ENCODE data around the gene AMOTL2.

DNA sequence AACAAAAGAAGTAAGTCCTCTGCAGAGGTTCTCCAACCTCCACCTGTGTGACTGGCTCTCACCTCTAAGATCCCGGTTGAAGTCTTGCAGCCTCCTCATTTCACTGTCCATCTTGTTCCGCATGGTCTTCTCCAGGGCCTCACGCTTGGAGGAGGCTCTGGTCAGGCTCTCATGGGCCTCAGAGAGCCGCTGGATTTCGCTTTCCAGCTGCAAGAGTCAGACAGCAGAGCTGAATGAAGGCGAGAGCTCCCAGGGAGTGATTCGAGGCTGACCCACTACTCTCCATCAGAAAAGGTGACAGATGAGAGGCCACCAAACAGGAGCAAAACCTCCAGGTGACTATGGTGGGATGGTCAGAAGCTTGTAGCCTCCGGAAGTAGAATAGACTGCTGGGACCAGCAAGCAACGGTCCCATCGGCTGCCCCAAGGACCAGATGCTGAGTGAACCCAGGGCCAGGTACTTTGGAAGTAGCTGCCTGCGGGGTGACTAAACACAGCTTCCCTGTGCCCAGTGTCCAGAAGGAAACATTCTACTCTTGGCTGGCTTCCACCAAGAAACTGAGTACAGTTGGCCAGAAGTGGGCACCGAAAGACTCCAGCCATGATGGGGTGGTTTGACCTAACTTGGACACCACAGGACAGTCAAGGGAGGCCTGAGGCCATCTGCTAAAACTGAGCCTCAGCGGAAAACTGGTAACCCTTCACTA, 7.9 kb downstream of the AMOTL2 start:
- TF ChIP-seq, protein P1, sequence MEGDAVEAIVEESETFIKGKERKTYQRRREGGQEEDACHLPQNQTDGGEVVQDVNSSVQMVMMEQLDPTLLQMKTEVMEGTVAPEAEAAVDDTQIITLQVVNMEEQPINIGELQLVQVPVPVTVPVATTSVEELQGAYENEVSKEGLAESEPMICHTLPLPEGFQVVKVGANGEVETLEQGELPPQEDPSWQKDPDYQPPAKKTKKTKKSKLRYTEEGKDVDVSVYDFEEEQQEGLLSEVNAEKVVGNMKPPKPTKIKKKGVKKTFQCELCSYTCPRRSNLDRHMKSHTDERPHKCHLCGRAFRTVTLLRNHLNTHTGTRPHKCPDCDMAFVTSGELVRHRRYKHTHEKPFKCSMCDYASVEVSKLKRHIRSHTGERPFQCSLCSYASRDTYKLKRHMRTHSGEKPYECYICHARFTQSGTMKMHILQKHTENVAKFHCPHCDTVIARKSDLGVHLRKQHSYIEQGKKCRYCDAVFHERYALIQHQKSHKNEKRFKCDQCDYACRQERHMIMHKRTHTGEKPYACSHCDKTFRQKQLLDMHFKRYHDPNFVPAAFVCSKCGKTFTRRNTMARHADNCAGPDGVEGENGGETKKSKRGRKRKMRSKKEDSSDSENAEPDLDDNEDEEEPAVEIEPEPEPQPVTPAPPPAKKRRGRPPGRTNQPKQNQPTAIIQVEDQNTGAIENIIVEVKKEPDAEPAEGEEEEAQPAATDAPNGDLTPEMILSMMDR (IDR thresholded peaks at IDR 0.05 in 4 of 5, conservative IDR thresholded peaks at IDR 0.05 in 1 of 5), result no peak
- no peak for TF ChIP-seq POLR2A (IDR thresholded peaks at IDR 0.05)
